Lung (tissue), 12 donors: Measurements from ENCODE around the gene SIM2. TPM values are rescaled to one million over a fixed set of nuclear protein-coding genes. Genes with fewer than 3 reads are reported as not detected.

Experiments used
- ATAC-seq: fragments of 200-7000 bp; cut with Tn5 transposase; one replicate; pipeline ENCODE4 v1.9.1; 2020; ENCODE audit warnings: moderate number of reproducible peaks; ENCODE audit not compliant: insufficient read depth, low FRiP score
- DNase-seq, 3 donors: peaks; one replicate each; pipeline ENCODE4 v3.0.0-alpha.2; 2013 to 2017
- H3K27ac ChIP-seq, 2 donors: one replicate each; pipeline ENCODE4 v1.5.1; 2013; ENCODE audit warnings: mild to moderate bottlenecking in 2 of 2, moderate library complexity in 2 of 2, control low read depth in 1 of 2, inconsistent platforms in 1 of 2, low read depth in 1 of 2, low read length in 1 of 2
- H3K27me3 ChIP-seq, 3 donors: one replicate each; pipeline ENCODE4 v1.5.1; 2013; ENCODE audit warnings: low read length in 2 of 3; ENCODE audit not compliant: control insufficient read depth in 3 of 3, insufficient read depth in 3 of 3
- H3K36me3 ChIP-seq, 4 donors: one replicate each; pipeline ENCODE4 v1.5.1; 2013; ENCODE audit warnings: low read length in 4 of 4, mild to moderate bottlenecking in 1 of 4, moderate library complexity in 1 of 4; ENCODE audit not compliant: control insufficient read depth in 4 of 4, insufficient read depth in 4 of 4
- H3K4me1 ChIP-seq, 5 donors: one replicate each; pipeline ENCODE4 v1.5.1; 2013; ENCODE audit warnings: low read length in 5 of 5, mild to moderate bottlenecking in 2 of 5, moderate library complexity in 1 of 5; ENCODE audit not compliant: control insufficient read depth in 5 of 5, insufficient read depth in 5 of 5
- H3K4me3 ChIP-seq: one replicate; pipeline ENCODE4 v1.5.1; 2013; ENCODE audit warnings: mild to moderate bottlenecking, control low read depth, moderate library complexity
- H3K9ac ChIP-seq, 2 donors: one replicate each; pipeline ENCODE4 v1.5.1; 2013; ENCODE audit warnings: low read length in 2 of 2, control low read depth in 1 of 2; ENCODE audit not compliant: insufficient read depth in 1 of 2
- H3K9me3 ChIP-seq, 4 donors: one replicate each; pipeline ENCODE4 v1.5.1; 2013; ENCODE audit warnings: low read length in 3 of 4, mild to moderate bottlenecking in 1 of 4, moderate library complexity in 1 of 4; ENCODE audit not compliant: control insufficient read depth in 4 of 4, insufficient read depth in 3 of 4
- CTCF ChIP-seq: IDR thresholded peaks from 2 replicates; pipeline ENCODE4 v1.5.1; 2012; ENCODE audit warnings: mild to moderate bottlenecking; ENCODE audit errors: control extremely low read depth, extremely low read depth
- WGBS, 2 donors: extraction: QIAGEN DNeasy Blood & Tissue Kit; methylation state at CpG; one replicate each; pipeline ENCODE4 v1.1.7; 2013; 5-methylcytosine and 5-hydroxymethylcytosine counted together
- polyA plus RNA-seq, 2 donors: library from polyadenylated mRNA; stranded (reverse); fragments of 200-250 nt; gene quantifications; one replicate each; pipeline ENCODE4 v1.2.1, GENCODE V29; 2013
- total RNA-seq, 2 donors: library from RNA; depleted of rRNA in 1 of 2; stranded (reverse); fragments of >200 nt in 1 of 2; gene quantifications; one replicate each; pipeline ENCODE4 v1.2.1, GENCODE V29; 2014 to 2021
- donor health status: control.
- donor health status: control.
- donor health status: Bipolar disorder and iron deficiency.
- donor health status: healthy.
- donor health status: DM: yes; HTN: yes; CAD: no.

The SIM2 gene
- total and polyA plus RNA-seq, 4 donors: not detected

- Histone ChIP-seq H3K9ac (no peak overlapping the region), H3K27me3 (peaks cover 23 to 91% (median 82%) of the 10 kb centered on the region in 3 donors), H3K4me3 (no peak overlapping the region), H3K4me1 (peaks cover 0 to 37% (median 10%) of the 10 kb centered on the region in 5 donors), H3K36me3 (no peaks in the 10 kb centered on the region), H3K27ac (no peak overlapping the region), H3K9me3 (peaks cover 0 to 7% (median 0%) of the 10 kb centered on the region in 4 donors)
- no peak for TF ChIP-seq CTCF
- DNase-seq (peak in 1 of 3 donors; percentile 18), ATAC-seq (no peak)
- 8 to 12% methylated on average over 39 of the region's 39 CpGs for WGBS, 2 donors
Observed at GRCh38 chr21:36696390-36697059, 2.4 kb upstream of the SIM2 start.

- WGBS, 2 donors: 4 to 6% methylated on average over 54 to 58 of the region's 58 CpGs
- Histone ChIP-seq H3K36me3 (no peaks in the 10 kb centered on the region), H3K9ac (no peak overlapping the region), H3K9me3 (peaks cover 0 to 5% (median 0%) of the 10 kb centered on the region in 4 donors), H3K27me3 (peaks cover 23 to 91% (median 82%) of the 10 kb centered on the region in 3 donors), H3K4me1 (peaks cover 0 to 38% (median 10%) of the 10 kb centered on the region in 5 donors), H3K27ac (no peak overlapping the region), H3K4me3 (no peak overlapping the region)
- no peak for TF ChIP-seq CTCF
- DNase-seq: peak in 2 of 3 donors; percentile 21 to 24
- ATAC-seq: no peak
Observed at GRCh38 chr21:36697060-36697850, 1.7 kb upstream of the SIM2 start.

GRCh38 chr21:36697851-36698384, 997 bp upstream of the SIM2 start:
- no peaks in the 10 kb centered on the region for H3K36me3 ChIP-seq
- H3K4me1 ChIP-seq: peaks cover 0 to 38% (median 10%) of the 10 kb centered on the region in 5 donors
- no peak overlapping the region for H3K9ac ChIP-seq
- TF ChIP-seq CTCF: no peak
- no peak overlapping the region for H3K4me3 ChIP-seq
- H3K9me3 ChIP-seq: peaks cover 0 to 6% (median 0%) of the 10 kb centered on the region in 4 donors
- WGBS, 2 donors: 8 to 9% methylated on average over 33 of the region's 33 CpGs
- DNase-seq: no peak
- peaks cover 23 to 91% (median 82%) of the 10 kb centered on the region in 3 donors for H3K27me3 ChIP-seq
- ATAC-seq: no peak
- H3K27ac ChIP-seq: no peak overlapping the region
